Endodermal cell (in vitro differentiated cells): ENCODE measurements around the gene GPR84. TPM values are rescaled to one million over a fixed set of nuclear protein-coding genes. Genes with fewer than 3 reads are reported as not detected.

Source experiments
- DNase-seq: peaks from one replicate; pipeline ENCODE4 v3.0.0-alpha.2; 2017
- H3K27ac ChIP-seq: 2 replicates; pipeline ENCODE4 v1.5.1; 2013; ENCODE audit warnings: mild to moderate bottlenecking, low read depth, low read length, moderate library complexity
- H3K27me3 ChIP-seq: 2 replicates; pipeline ENCODE4 v1.6.1; 2013; ENCODE audit warnings: mild to moderate bottlenecking, low read length, moderate library complexity; ENCODE audit not compliant: insufficient read depth, control insufficient read depth, poor library complexity, severe bottlenecking
- H3K36me3 ChIP-seq: 2 replicates; pipeline ENCODE4 v1.7.0; 2013; ENCODE audit warnings: mild to moderate bottlenecking, low read length, moderate library complexity; ENCODE audit not compliant: control insufficient read depth, insufficient read depth
- H3K4me1 ChIP-seq: one replicate; pipeline ENCODE4 v1.7.0; 2013; ENCODE audit warnings: low read length; ENCODE audit not compliant: control insufficient read depth, insufficient read depth
- H3K4me3 ChIP-seq: 2 replicates; pipeline ENCODE4 v1.5.1; 2013; ENCODE audit warnings: mild to moderate bottlenecking, low read length, moderate library complexity
- H3K9ac ChIP-seq: 2 replicates; pipeline ENCODE4 v1.6.1; 2013; ENCODE audit warnings: mild to moderate bottlenecking, low read length, moderate library complexity; ENCODE audit not compliant: poor library complexity, severe bottlenecking; ENCODE audit errors: extremely low read depth
- H3K9me3 ChIP-seq: 2 replicates; pipeline ENCODE4 v1.6.1; 2013; ENCODE audit warnings: mild to moderate bottlenecking, low read length, moderate library complexity; ENCODE audit not compliant: control insufficient read depth
- H3K27ac Mint-ChIP-seq: 2 replicates; pipeline ENCODE4 v1.8.0; 2020; ENCODE audit warnings: mixed read lengths
- H3K27me3 Mint-ChIP-seq: 2 replicates; pipeline ENCODE4 v1.8.0; 2021; ENCODE audit warnings: mild to moderate bottlenecking, mixed read lengths; ENCODE audit not compliant: insufficient read depth
- H3K36me3 Mint-ChIP-seq: 2 replicates; pipeline ENCODE4 v1.8.0; 2020; ENCODE audit warnings: low read depth, mixed read lengths
- H3K4me1 Mint-ChIP-seq: 2 replicates; pipeline ENCODE4 v1.8.0; 2020; ENCODE audit warnings: mixed read lengths
- H3K4me3 Mint-ChIP-seq: 2 replicates; pipeline ENCODE4 v1.8.0; 2020; ENCODE audit warnings: mild to moderate bottlenecking, moderate library complexity, mixed read lengths
- H3K9me3 Mint-ChIP-seq: 2 replicates; pipeline ENCODE4 v1.8.0; 2020; ENCODE audit warnings: mild to moderate bottlenecking, mixed read lengths
- CTCF ChIP-seq: fragments of 200-600 bp; sonication (generic); conservative IDR thresholded peaks from 2 replicates; pipeline ENCODE4 v1.5.0; 2021; ENCODE audit warnings: antibody characterized with exemption, mild to moderate bottlenecking
- WGBS, 2 experiments: methylation state at CpG; one replicate each; pipeline versions ENCODE4 v1.1.5 to v1.1.7; 2013; ENCODE audit warnings: missing lambda C conversion rate in 2 of 2, mixed read lengths in 1 of 2; ENCODE audit not compliant: insufficient coverage in 1 of 2, insufficient read length in 1 of 2; 5-methylcytosine and 5-hydroxymethylcytosine counted together
- total RNA-seq, 2 donors: library from RNA; stranded (reverse); fragmentation: NEBNext Ultra II Directional in 1 of 2; extraction: Animal tissue kit (Norgen Biotek cat#: 25700) in 1 of 2; gene quantifications; 2 replicates in 1 of 2; 3 replicates in 1 of 2; pipeline ENCODE4 v1.2.1, GENCODE V29; 2021

Gene GPR84
- total RNA-seq, 2 donors from 2014 or later, result not detected

GRCh38 chr12:54393207-54393609 lies 28.9 kb upstream of the GPR84 start:
- peaks cover 49% of the 10 kb centered on the region for H3K36me3 Mint-ChIP-seq
- Histone ChIP-seq H3K36me3 (peaks cover 46% of the 10 kb centered on the region), H3K27ac (peak overlapping the region; percentile 75), H3K4me1 (peaks cover 5% of the 10 kb centered on the region), H3K9ac (no peak overlapping the region), H3K9me3 (no peaks in the 10 kb centered on the region), H3K27me3 (no peaks in the 10 kb centered on the region), H3K4me3 (no peak overlapping the region)
- peaks cover 30% of the 10 kb centered on the region for H3K4me1 Mint-ChIP-seq
- WGBS, 2 experiments, result 94 to 100% methylated on average over 1 to 6 of the region's 6 CpGs
- H3K4me3 Mint-ChIP-seq, result no peak overlapping the region
- TF ChIP-seq CTCF, result no peak
- no peak for DNase-seq
- H3K27ac Mint-ChIP-seq, result no peak overlapping the region
- peaks cover 18% of the 10 kb centered on the region for H3K27me3 Mint-ChIP-seq
- no peaks in the 10 kb centered on the region for H3K9me3 Mint-ChIP-seq

DNA sequence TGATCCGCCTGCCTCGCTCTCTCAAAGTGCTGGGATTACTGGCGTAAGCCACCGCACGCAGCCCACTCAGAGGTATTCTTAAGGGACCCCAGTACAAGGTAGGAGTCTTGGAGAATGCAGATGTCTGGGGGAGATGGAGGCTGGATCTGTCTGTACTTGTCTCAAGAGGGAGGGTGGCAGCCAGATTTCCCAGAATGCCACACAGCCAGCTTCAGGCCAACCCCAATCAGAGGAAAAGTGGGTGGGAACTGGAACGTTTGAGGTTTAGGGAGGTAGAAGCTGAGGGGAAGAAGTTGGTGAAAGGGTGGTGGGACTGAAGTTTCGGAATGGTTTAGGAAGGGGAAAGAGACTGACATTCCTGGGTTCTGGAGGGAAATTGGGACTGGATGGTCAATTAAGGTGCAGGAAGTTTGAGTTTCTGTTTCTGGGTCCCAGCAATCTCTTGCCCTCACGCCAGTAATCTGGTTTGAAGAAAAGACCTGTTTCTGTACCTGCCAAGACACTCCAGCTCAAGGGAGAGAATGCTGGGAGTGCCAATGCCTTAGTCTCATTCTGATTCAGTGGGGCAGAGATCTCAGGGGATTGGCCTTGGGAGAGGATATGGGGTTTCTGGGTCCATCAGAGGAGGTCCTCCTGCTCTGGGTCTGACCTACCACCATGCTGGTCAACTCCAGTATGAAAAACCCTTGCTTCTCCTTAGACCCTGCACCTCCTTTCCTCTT lies 28.4 kb upstream of the GPR84 start:
- H3K36me3 ChIP-seq, result peaks cover 41% of the 10 kb centered on the region
- Mint-ChIP-seq H3K27me3 (peaks cover 18% of the 10 kb centered on the region), H3K4me3 (no peak overlapping the region), H3K36me3 (peaks cover 44% of the 10 kb centered on the region), H3K9me3 (no peaks in the 10 kb centered on the region), H3K4me1 (peaks cover 35% of the 10 kb centered on the region), H3K27ac (no peak overlapping the region)
- H3K4me3 ChIP-seq, result no peak overlapping the region
- no peaks in the 10 kb centered on the region for H3K9me3 ChIP-seq
- H3K4me1 ChIP-seq, result peaks cover 6% of the 10 kb centered on the region
- H3K27ac ChIP-seq, result peak overlapping the region; percentile 75
- no peak for TF ChIP-seq CTCF
- no peak for DNase-seq
- no peak overlapping the region for H3K9ac ChIP-seq
- no peaks in the 10 kb centered on the region for H3K27me3 ChIP-seq
- WGBS, 2 experiments, result 89 to 92% methylated on average over 8 of the region's 8 CpGs

GRCh38 chr12:54390668-54391551 lies 26.6 kb upstream of the GPR84 start:
- Histone ChIP-seq H3K27me3 (no peaks in the 10 kb centered on the region), H3K36me3 (peaks cover 23% of the 10 kb centered on the region), H3K9me3 (no peaks in the 10 kb centered on the region), H3K4me3 (peak overlapping the region; percentile 83), H3K27ac (peak overlapping the region; percentile 37), H3K9ac (no peak overlapping the region), H3K4me1 (peaks cover 12% of the 10 kb centered on the region)
- Mint-ChIP-seq H3K4me3 (peak overlapping the region; percentile 72), H3K4me1 (peaks cover 49% of the 10 kb centered on the region), H3K9me3 (no peaks in the 10 kb centered on the region), H3K36me3 (peaks cover 27% of the 10 kb centered on the region), H3K27ac (no peak overlapping the region), H3K27me3 (peaks cover 18% of the 10 kb centered on the region)
- WGBS, 2 experiments, result 2 to 3% methylated on average over 12 to 46 of the region's 51 CpGs
- TF ChIP-seq CTCF, result peak; percentile 60
- peak; percentile 96 for DNase-seq
